ENCODE measurements around the gene SLC7A6.

The SLC7A6 gene

GRCh38 chr16:68310774-68311511, 46.6 kb downstream of the SLC7A6 start, which contains the start of the genes PRMT7 and SLC7A6OS:
Gene PRMT7, plus strand, starts transcription at chr16:68311019. Its CDS starts 4,961 bp downstream, at chr16:68315980.
Gene SLC7A6OS, minus strand, starts transcription at chr16:68310946. Its CDS starts 20 bp downstream, at chr16:68310926.
- peak; percentile 69 for DNase-seq

DNA sequence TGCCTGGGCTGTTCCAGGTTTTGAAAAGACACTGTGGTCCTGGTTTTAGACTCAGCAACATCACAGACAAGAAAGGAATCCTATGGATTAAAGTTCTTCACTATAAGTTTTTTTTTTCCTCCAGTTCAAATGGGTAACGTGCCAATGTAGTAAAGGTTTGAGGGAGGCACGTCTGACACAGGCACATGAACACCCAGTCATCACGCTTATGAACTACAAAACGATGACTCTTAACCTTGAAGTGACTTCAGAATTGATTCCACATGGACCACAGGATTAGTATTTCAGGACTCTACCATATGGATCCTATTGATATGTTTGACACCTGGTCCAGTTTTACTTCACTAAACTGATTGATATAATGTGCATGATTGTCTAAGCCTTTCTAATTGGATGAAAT, 48.8 kb downstream of the SLC7A6 start:
- no peak for DNase-seq

GRCh38 chr16:68319185-68319908, 55.0 kb downstream of the SLC7A6 start:
- no peak for DNase-seq

GRCh38 chr16:68324336-68324735, 60.0 kb downstream of the SLC7A6 start:
- DNase-seq = no peak

DNA sequence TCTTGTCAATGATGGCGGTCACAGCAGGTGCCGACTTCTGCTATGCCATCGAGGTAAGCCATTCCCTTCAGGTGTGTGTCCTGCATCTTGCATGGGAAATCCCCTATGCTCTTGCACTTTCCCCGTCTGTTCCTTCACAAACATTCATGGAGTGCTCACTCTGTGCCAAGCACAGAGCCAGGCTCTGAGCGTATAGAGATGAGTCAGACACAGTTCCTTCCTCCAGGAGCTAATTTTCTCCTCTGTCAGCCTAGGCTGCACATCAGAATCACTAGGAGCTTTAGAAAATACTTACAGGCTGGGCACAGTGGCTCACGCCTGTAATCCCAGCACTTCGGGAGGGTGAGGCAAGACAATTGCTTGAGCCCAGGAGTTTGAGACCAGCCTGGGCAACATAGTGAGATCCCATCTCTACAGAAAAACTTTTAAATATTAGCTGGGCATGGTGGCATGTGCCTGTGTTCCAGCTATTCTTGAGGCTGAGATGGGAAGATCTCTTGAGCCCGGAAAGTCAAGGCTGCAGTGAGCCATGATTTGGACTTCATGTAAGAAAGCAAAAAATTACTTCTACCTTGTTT, 60.5 kb downstream of the SLC7A6 start:
- no peak for DNase-seq

DNA sequence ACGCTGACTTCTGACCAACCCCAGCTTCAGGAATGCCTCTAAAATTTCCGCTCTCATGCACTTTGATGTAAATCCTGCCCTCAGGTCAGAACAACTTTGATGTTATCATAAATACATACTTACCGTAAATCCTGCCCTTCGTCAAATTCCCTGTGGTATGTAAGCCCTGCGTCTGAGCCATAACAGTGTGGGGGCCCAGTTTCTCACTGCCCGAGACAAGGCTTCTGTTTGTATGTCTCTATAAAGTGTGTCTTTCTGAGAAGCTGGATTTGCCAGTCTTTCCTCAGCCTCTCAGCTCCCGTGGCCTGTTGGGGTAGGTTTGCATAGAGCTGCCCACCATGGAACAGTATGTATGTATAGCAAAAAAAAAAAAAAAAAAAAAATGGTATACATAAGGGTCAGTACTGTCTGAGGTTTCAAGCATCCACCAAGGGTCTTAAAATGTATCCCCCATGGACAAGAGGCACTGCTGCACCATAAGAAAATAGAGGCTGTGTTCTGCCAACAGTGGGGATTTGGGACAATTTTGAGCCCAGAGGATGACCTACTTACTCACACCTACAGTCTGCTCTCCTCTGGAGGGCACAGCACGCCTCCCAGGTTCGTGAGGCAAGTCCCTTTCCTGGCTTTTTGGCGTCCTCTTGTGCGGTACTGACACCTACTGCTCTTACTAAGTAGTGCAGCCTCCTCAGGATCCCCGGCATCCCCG, 64.0 kb downstream of the SLC7A6 start:
- peak; percentile 9 for DNase-seq

- DNase-seq = no peak
These were observed 64.6 kb downstream of the SLC7A6 start for GRCh38 chr16:68328860-68329390.

DNA sequence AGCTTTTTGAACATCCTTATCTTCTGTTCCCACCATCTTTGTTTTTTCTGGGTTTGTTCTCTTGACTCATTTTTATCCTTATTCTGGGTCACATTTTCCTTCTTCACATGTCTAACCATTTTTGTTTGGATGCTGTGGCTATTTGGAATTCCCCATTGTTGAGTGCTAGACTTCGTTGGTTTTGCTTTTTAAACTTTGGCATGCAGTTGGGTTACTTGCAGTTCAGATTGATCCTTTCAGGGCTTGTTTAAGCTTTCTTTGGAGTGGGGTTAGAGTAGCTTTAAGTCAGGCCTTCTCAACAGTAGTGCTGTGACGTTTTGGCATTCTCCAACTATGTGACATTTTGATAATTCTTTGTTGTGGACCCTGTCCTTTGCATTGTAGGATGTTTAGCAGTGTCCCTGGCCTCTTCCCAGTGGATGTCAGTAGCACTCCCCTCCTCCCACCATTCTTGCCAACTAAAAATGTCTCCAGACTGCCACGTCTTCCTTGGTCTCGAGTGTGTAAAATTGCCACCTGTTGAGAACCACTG, 67.6 kb downstream of the SLC7A6 start:
- no peak for DNase-seq

GRCh38 chr16:68332411-68333121, 68.2 kb downstream of the SLC7A6 start:
- DNase-seq = no peak

- DNase-seq = no peak
These were observed 70.8 kb downstream of the SLC7A6 start for GRCh38 chr16:68335175-68335574.

GRCh38 chr16:68338326-68339119, 74.2 kb downstream of the SLC7A6 start:
- DNase-seq = no peak

GRCh38 chr16:68339214-68339613, 74.9 kb downstream of the SLC7A6 start:
- DNase-seq = no peak

- no peak for DNase-seq
These were observed 78.3 kb downstream of the SLC7A6 start for GRCh38 chr16:68342620-68343019.

GRCh38 chr16:68343137-68343536, 78.8 kb downstream of the SLC7A6 start:
- DNase-seq = no peak

DNA sequence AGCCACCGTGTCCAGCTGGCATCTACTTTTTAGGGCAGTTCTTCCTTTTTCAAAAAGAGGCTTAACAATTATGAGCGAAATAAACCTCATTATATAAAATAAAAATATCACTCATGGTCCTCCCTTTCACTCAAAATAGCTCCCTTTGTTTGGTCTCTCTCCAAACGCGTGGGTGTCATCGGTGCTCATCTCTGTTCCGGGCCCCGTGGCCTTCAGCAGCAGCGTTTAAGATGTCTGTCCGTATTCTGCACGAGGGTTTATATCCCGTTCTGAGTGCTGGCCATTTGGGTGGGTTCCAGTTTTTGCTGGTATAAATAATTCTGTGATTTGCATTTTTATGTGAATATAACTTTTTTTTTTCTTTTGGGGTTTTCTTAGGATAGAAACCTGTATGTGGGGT, 79.9 kb downstream of the SLC7A6 start:
- DNase-seq = no peak

DNA sequence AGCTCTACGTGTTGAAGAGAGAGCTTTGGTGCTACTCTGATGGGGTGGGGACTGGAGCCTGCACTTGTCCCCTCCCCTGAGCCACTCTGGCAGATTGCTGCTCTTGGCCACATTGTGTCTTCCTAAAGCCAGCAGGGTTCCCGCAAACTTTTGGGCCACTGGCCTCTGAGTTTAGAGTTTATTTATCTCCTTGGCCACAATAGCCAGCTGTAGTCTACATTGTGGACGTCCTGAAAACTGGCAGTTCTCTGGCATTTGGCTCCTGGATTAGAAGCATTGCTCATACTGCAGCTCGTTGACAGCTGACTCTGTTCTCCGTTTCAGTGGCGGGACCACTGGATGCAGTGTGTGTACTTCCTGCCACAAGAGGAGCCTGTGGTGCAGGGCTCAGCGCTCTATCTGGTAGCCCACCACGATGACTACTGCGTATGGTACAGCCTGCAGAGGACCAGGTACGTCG, 81.1 kb downstream of the SLC7A6 start:
- no peak for DNase-seq

GRCh38 chr16:68345958-68346635, 81.8 kb downstream of the SLC7A6 start:
- DNase-seq = no peak

DNA sequence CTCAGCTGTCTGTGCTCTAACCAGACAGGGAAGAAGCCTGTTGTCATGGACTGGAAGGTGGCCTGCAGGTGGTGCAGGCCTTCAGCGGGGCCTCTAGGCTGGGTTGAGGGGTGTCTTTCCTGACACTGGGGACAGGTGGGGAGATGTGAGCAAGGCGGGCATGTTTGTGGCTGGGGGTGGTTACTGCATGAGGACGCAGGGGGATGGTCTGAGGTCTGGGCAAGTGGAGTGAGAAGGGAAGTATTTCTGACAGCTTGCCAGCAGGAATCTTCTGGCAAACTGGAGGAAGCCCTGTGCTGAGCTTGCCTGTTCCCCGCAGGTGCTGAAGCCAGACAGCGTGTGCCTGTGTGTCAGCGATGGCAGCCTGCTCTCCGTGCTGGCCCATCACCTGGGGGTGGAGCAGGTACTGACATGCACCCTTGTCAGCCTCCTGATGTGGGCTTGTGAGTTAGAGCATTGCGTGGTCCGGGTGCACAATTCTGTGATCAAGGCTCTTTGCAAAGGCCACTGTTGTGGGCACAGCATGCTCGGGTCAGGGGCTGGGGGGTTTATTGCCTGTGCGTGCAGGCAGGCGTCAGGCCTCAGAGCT, 82.7 kb downstream of the SLC7A6 start:
- no peak for DNase-seq

DNA sequence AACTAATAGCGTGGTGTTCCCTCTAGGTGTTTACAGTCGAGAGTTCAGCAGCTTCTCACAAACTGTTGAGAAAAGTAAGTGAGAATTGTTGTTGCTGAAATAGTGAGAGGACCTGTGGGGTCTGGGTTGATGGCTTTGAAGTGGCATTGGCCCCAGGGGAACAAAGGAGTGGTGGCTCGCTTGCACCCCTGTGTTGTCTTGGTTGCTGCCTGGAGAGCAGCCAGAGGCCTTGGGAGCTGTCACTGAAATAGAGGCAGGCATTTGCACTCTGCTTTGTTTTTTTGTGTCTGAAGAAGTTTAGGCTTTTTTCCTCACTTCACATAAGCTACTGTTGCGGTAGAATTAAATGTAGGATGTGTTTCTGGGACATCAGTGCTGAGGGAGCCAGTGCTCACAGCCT, 83.3 kb downstream of the SLC7A6 start:
- no peak for DNase-seq
